ENCODE measurements around the gene TKTL1.
"Not testable (repeated sequence)": the region's sequence is repeated elsewhere in the genome, so short reads cannot be mapped to it uniquely, and the experiment has no call there.

TKTL1 gene

GRCh38 chrX:154341399-154342298 is 46.1 kb downstream of the TKTL1 start:
- not testable (repeated sequence) for DNase-seq (ENCODE audit: low read depth in 2 of 2, low spot score in 1 of 2)

GRCh38 chrX:154343063-154343462 is 47.5 kb downstream of the TKTL1 start:
- DNase-seq (ENCODE audit: low read depth in 2 of 2, low spot score in 1 of 2), result not testable (repeated sequence)

DNA sequence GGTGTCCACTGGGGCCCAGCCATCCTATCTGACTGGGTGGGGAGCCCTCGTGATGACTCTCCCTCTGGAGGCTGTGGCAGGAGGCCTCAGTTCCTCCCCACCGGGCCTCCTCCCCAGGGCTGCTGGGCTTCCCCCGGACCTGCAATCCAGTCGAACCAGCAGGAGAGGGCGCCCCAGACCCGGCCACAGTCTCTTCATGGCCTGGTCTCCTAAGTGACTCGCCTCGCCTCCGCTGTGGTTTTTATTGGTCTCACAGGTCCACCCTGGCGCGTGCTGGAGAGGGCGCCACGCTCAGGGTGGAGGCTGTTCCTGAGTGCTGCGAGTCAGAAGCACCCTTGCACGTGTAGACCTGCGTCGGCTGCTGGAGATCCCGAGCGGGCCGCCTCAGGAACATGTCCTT is 48.0 kb downstream of the TKTL1 start:
- not testable (repeated sequence) for DNase-seq (ENCODE audit: low read depth in 2 of 2, low spot score in 1 of 2)

DNA sequence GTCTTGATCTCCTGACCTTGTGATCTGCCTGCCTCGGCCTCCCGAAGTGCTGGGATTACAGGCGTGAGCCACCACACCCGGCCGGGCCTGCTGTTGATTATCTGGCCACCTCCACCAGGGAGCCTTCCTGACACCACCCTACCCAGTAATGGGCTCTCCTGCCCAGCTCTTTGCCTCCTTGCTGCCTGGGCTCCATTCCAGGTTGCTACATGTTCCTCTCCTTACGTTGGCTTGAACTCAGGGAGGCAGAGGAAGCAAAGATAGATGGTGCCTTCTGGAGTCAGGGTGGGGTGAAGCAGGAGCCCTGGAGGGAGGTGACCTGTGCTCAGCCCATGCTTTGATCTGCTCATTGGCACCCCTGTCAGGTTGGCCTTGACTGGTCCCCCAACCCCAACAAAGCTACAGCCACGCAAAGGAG is 52.5 kb downstream of the TKTL1 start:
- DNase-seq (ENCODE audit: low read depth in 2 of 2, low spot score in 1 of 2), result no peak

GRCh38 chrX:154348646-154349358 is 53.2 kb downstream of the TKTL1 start:
- no peak for DNase-seq (ENCODE audit: low read depth in 2 of 2, low spot score in 1 of 2)

- DNase-seq (ENCODE audit: low read depth in 2 of 2, low spot score in 1 of 2), result no peak
Measured at GRCh38 chrX:154349359-154349935, 53.9 kb downstream of the TKTL1 start.

DNA sequence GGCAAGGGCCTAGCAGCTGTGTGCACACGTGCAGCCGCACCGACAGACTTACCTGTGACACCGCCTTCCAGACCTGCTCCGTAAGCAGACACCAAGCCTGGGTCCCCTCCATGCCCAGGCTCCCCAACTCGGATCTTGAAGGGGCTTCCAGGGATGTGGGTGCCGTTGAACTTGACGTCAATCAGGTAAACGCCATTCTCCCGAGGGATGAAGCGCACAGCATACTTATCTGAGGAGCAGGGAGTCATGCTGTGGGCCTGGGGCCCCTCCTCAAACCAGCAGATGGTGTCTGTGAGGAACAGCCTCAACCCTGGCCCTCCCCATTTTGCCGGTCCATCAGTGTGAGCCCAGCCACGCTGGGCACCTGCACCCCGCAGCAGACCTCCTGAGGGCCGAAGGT is 54.4 kb downstream of the TKTL1 start:
- DNase-seq (ENCODE audit: low read depth in 2 of 2, low spot score in 1 of 2), result no peak

DNA sequence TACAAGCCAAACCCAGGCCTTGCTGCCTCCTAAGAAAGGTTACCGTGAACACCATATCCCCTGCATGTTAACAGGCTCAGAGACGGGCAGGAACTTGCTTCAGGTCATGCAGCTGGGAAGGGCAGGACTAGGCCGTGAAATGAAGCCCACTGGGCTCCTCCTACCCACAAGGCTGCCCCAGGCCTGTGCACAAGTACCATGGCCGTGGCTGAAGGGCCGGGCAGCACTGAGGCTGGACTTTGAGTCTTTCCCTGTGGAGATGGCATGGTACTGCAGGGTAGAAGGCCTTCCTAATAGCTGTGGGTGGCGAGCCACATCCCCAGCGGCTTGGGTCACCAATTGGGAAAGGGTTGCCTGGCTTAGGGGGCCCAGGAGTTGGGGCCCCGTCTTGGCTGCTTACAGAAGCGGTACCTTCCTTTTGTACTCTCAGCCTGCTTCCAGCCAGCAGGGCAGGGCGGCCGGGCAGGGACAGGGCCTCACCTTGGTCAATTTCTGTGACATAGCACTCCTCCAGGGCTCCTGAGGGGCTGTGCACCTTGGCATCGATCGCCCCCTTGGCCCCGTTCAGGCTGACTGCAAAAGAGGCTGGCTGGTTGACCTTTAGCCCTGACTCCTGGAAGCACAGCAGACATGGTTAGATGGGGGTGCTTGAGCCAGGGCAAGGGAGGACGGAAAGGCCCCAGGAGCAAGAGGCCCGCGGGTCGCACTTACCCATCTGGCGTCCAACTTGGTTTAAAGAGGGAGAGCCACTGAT is 55.0 kb downstream of the TKTL1 start:
- no peak for DNase-seq (ENCODE audit: low read depth in 2 of 2, low spot score in 1 of 2)

DNA sequence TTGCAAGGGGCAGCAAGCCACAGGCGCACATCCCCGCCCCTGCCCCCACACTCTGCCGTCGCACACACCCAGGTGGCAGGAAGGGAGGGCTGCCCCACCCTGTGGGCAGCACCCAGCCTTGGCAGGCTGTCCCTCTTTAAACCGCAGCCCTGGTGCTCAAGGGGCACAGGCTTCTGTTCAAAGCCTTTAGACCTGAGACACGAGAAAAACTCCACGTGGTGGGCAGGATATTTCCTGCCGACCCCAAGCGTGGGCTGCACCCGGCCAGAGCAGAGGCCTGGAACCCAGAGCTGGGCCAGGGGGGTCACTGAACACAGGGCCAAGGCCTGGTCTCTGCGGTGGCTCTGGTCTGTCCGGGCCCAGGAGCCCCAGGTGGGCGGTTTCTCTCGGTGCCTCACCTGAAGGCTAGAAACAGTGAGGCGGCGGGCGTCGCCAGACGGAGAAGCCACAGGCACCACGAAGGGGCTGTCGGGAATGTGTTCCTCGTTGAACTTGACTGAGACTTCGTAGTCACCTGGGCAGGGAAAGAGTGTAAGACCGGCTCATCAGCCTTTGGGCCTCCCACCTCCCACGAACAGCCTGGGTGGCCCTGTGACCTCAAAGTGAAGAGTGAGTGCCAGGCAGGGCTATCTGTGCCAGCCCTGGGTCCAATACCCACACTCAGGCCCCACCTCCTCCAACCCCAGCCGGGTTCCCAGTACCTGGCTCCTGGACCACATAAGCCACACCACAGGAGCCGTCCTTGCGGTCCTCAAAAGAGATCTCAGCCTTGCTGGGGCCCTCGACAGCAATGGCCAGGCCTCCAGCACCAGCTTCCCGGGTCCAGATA is 55.8 kb downstream of the TKTL1 start:
- no peak for DNase-seq (ENCODE audit: low read depth in 2 of 2, low spot score in 1 of 2)

DNA sequence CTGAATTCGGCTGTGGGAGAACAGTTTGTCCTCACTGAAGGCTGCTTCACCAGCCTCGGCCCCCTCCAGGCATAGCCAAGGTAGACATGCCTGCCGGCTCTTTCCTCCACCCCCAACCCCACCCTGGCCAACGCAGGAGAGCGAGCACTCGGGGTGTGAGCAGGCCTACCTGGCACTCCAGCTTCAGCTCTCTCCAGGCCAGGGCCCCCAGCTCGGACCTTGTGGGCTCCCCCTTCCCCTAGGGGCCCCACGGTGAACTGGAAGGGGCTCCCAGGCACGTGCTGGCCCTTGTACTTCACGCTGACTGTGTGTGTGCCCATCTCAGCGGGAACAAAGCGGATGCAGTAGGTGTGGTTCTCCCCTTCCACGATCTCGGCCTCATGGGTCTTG is 56.4 kb downstream of the TKTL1 start:
- DNase-seq (ENCODE audit: low read depth in 2 of 2, low spot score in 1 of 2), result no peak

DNA sequence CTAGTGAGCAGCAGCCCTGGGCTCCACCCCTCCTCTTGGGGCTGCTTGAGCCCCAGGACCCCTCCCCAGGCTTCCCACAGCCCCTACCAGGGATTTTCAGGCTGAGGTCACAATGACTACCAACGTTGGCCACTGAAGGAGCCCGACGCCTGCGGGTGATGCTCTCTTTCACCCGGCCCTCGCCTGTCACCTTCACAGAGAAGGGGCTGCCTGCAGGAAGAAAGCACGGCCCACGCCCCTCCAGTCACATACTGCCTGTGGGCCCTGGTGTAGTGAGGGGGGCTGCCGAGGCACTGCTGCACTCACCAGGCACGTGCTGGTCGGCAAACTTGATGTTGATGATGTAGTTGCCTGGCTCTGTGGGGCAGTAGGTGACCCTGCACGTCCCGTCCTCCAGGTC is 56.9 kb downstream of the TKTL1 start:
- DNase-seq (ENCODE audit: low read depth in 2 of 2, low spot score in 1 of 2), result no peak

DNA sequence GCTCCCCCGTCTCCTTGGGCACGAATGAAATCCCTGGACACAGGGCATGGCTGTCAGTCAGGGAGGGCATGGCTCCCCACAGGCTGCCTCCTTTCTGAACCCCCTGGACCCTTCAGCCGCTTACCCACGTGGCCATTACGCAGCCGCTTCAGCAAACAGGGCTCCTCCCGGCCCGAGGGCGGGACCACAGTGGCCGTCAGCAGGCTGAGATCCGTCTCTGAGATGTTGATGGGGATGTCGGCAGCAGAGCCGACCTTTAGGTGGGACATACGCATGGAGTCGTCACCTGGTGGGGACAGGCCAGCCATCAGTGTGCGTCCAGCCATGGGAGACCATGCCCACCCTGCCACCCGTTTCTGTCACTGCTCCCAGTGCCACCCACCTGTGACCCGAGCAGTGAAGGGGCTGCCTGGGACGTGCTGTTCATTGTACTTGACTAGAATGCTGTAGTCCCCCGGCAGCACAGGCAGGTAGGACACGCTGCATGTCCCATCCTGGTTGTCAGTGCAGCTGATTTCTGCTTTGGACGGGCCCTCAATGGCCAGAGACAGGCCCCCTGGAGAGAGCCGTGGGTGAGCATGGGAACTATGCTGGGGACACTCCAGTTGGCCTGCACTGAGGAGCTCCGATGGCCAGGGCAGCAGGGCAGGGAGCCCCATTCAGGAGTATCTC is 57.7 kb downstream of the TKTL1 start:
- no peak for DNase-seq (ENCODE audit: low read depth in 2 of 2, low spot score in 1 of 2)

DNA sequence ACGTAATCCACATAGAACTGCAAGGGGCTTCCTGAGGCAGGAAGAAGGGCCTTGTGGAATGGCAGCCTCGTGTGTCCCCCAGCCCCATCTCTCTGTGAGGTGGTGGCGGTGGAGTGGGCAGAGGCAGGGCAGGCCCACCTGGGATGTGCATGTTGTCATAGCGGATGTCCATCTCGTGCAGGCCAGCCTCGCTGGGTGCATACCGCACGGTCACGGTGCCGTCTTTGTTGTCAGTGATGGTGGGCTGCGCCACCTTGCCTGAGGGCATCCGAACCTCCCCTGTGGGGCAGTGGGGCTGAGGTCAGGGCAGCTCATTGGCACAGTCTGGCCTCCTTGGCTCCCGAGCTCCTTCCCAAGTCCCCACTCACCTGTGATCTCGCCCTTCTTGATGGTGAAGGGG is 58.4 kb downstream of the TKTL1 start:
- DNase-seq (ENCODE audit: low read depth in 2 of 2, low spot score in 1 of 2), result no peak

GRCh38 chrX:154354516-154354915 is 58.9 kb downstream of the TKTL1 start:
- no peak for DNase-seq (ENCODE audit: low read depth in 2 of 2, low spot score in 1 of 2)

- DNase-seq (ENCODE audit: low read depth in 2 of 2, low spot score in 1 of 2), result no peak
Measured at GRCh38 chrX:154355094-154355775, 59.6 kb downstream of the TKTL1 start.

DNA sequence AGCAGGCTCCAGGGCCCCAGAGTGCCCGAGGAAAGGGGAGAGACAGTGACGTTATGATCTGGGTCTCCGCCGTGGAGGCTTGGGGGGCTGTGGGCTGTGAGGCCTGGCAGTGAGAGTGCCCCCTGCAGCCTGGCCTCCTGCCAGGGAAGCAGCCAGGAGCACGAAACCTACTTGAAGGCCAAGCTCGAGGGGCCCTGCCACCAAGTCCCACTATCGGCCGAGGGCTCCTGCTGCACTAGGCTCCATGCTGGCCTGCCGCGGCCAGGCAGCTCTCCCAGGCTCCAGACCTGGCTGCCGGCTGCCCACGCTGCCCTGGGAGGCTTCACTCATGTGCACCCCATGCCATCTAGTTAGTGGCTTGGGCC is 60.2 kb downstream of the TKTL1 start:
- no peak for DNase-seq (ENCODE audit: low read depth in 2 of 2, low spot score in 1 of 2)

DNA sequence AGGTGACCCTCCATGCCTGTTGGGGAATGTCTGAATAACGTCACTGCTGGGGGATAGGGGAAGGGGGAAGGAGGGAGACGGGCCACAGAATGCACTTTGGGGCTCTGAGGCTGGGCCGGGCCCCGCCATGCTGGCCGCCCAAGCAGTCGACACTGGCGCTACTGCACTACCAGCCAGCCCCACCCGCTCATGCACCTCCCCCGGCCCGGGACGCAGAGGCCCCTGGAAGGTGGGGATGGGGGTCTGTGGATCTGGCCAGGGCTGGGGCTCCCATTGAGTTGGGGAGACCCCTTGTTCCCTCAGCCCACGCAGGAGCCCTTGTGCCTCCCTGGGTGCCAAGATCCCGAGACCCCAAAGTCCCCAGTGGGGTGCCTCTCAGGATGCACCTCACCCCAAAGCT is 61.0 kb downstream of the TKTL1 start:
- no peak for DNase-seq (ENCODE audit: low read depth in 2 of 2, low spot score in 1 of 2)

GRCh38 chrX:154357205-154357604 is 61.6 kb downstream of the TKTL1 start:
- no peak for DNase-seq (ENCODE audit: low read depth in 2 of 2, low spot score in 1 of 2)

DNA sequence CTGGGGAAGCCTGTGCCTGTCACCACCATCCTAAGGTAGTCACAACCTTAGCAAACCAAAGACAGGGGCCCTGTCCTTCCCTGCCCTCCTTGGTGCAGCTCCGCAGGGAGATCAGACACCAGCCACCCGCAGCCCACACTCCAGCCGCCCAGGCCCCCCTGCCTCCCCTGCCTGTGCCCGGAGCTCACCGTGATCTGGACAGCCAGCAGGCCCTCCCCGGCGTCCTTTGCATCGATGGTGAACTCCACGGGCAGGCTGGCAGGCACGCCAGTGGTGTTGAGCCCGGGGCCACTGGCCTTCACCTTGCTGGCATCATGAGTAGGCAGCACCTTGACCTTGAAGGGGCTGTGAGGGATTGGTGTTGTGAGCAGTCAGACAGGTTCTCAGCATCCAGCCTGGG is 62.4 kb downstream of the TKTL1 start:
- no peak for DNase-seq (ENCODE audit: low read depth in 2 of 2, low spot score in 1 of 2)

All from stimulated activated CD8-positive, alpha-beta memory T cell treated with anti-CD3 and anti-CD28 coated beads, Interleukin-4, amount 100 ng/mL, for 4 hours (primary cell).